Fibroblast of villous mesenchyme (primary cell): ENCODE results near the gene CIAPIN1. TPM values are rescaled to one million over a fixed set of nuclear protein-coding genes. Genes with fewer than 3 reads are reported as not detected.

ENCODE experiments used
- DNase-seq: peaks from one replicate; pipeline ENCODE4 v3.0.0-alpha.2; 2010; ENCODE audit warnings: low read depth
- H3K4me3 ChIP-seq: 2 replicates; pipeline ENCODE4 v1.5.1; 2011; ENCODE audit warnings: low read depth, mild to moderate bottlenecking, low read length
- CTCF ChIP-seq: IDR thresholded peaks from 2 replicates; pipeline ENCODE4 v1.5.1; 2012; ENCODE audit warnings: low read depth, mild to moderate bottlenecking, low read length; ENCODE audit not compliant: insufficient read depth
- total RNA-seq: library from RNA; depleted of rRNA; stranded (reverse); fragments of >200 nt; gene quantifications from 2 replicates; pipeline ENCODE4 v1.2.3, GENCODE V29; 2012

Gene CIAPIN1
- total RNA-seq, 1 donor: 62.6 TPM

GRCh38 chr16:57388359-57389086 is 58.7 kb downstream of the CIAPIN1 start:
- no peak overlapping the region for H3K4me3 ChIP-seq
- DNase-seq: no peak
- TF ChIP-seq CTCF: no peak

- no peak for TF ChIP-seq CTCF
- no peak overlapping the region for H3K4me3 ChIP-seq
- DNase-seq: no peak
Measured at GRCh38 chr16:57387598-57388354, 59.4 kb downstream of the CIAPIN1 start.

GRCh38 chr16:57386381-57386951 is 60.7 kb downstream of the CIAPIN1 start:
- TF ChIP-seq CTCF: no peak
- DNase-seq: peak; percentile 63
- no peak overlapping the region for H3K4me3 ChIP-seq

GRCh38 chr16:57385083-57385482 is 62.1 kb downstream of the CIAPIN1 start:
- DNase-seq: no peak
- H3K4me3 ChIP-seq: no peak overlapping the region
- no peak for TF ChIP-seq CTCF

- H3K4me3 ChIP-seq: no peak overlapping the region
- no peak for DNase-seq
- no peak for TF ChIP-seq CTCF
Measured at GRCh38 chr16:57384248-57385070, 62.7 kb downstream of the CIAPIN1 start.
